OCI-LY3 (cell line): ENCODE data around the gene TMEM198.

Experiments
- CTCF ChIP-seq: fragments of 200-600, 300-600 bp; sonication (generic); IDR thresholded peaks from 2 replicates; pipeline ENCODE4 v1.5.1; 2014; ENCODE audit warnings: antibody characterized with exemption, low read length, low read depth
- EZH2phosphoT487 ChIP-seq: fragments of 200-600 bp; shearing (Covaris generic); IDR thresholded peaks from 2 replicates; pipeline ENCODE4 v1.6.1; 2018; ENCODE audit warnings: antibody characterized with exemption, mixed run types, low read depth

GRCh38 chr2:219524817-219525216 lies 19.0 kb upstream of the TMEM198 start:
- TF ChIP-seq CTCF (no peak), EZH2phosphoT487 (no peak)
